K562 (cell line): ENCODE measurements around the gene EVI5. TPM values are rescaled to one million over a fixed set of nuclear protein-coding genes. Genes with fewer than 3 reads are reported as not detected.

Experiments
- CHCHD3 ChIP-seq: fragments of 250-450 bp; sonication (Bioruptor Pico); IDR thresholded peaks from 2 replicates; pipeline ENCODE4 v2.1.2; 2022; ENCODE audit warnings: mild to moderate bottlenecking
- ETV1 ChIP-seq: fragments of 450-650 bp; conservative IDR thresholded peaks from 2 replicates; pipeline ENCODE4 v1.6.1; 2016; ENCODE audit warnings: missing genetic modification characterization, control low read depth, low read depth, missing compliant biosample characterization
- FOXM1 ChIP-seq, 2 experiments: fragments of 450-650 bp in 1 of 2; sonication (generic) in 1 of 2; formaldehyde crosslinking in 1 of 2; IDR thresholded peaks; 2 replicates each; pipeline versions ENCODE4 v1.6.1 to v1.9.0; 2017 to 2022; ENCODE audit warnings: low read depth in 2 of 2, mild to moderate bottlenecking in 2 of 2, missing genetic modification reagents in 1 of 2, moderate library complexity in 1 of 2
- FOXP1 ChIP-seq: sonication (generic); formaldehyde crosslinking; IDR thresholded peaks from 2 replicates; pipeline ENCODE4 v1.8.0; 2022; ENCODE audit warnings: mild to moderate bottlenecking, missing genetic modification reagents
- HMBOX1 ChIP-seq: sonication (generic); IDR thresholded peaks from 2 replicates; pipeline ENCODE4 v1.6.1; 2016
- KDM2B ChIP-seq: fragments of 250-450 bp; sonication (Bioruptor Pico); IDR thresholded peaks from 2 replicates; pipeline ENCODE4 v1.8.0; 2021; ENCODE audit warnings: mild to moderate bottlenecking, moderate library complexity
- NR4A1 ChIP-seq, 2 experiments: fragments of 250-450 bp in 1 of 2; fragments of 450-650 bp in 1 of 2; sonication (Bioruptor Pico) in 1 of 2; IDR thresholded peaks; 2 replicates each; pipeline versions ENCODE4 v1.4.0 to v1.6.1; 2016 to 2020; ENCODE audit warnings: mild to moderate bottlenecking in 2 of 2, missing compliant biosample characterization in 1 of 2, missing genetic modification characterization in 1 of 2, moderate library complexity in 1 of 2
- PCBP2 ChIP-seq: fragments of 200-400 bp; formaldehyde crosslinking; IDR thresholded peaks from 2 replicates; pipeline ENCODE4 v1.6.1; 2018; ENCODE audit warnings: low read length, low read depth, mild to moderate bottlenecking, moderate library complexity; ENCODE audit not compliant: poor library complexity, severe bottlenecking
- PHF8 ChIP-seq: fragments of 200-600 bp; sonication (generic); IDR thresholded peaks from 2 replicates; pipeline ENCODE4 v1.6.1; 2012; ENCODE audit warnings: mixed run types, mild to moderate bottlenecking, inconsistent platforms, low read length, moderate library complexity, borderline replicate concordance
- RBM14 ChIP-seq: fragments of 200-400 bp; formaldehyde crosslinking; IDR thresholded peaks from 2 replicates; pipeline ENCODE4 v1.6.1; 2018; ENCODE audit warnings: low read depth, mild to moderate bottlenecking, low read length, moderate library complexity, borderline replicate concordance; ENCODE audit not compliant: insufficient read depth
- SMAD3 ChIP-seq: fragments of 450-650 bp; formaldehyde crosslinking; conservative IDR thresholded peaks from 2 replicates; pipeline ENCODE4 v1.4.0; 2020; ENCODE audit warnings: mild to moderate bottlenecking
- SMARCB1 ChIP-seq: IDR thresholded peaks from 2 replicates; pipeline ENCODE4 v1.6.1; 2011; ENCODE audit warnings: improper control_type of control experiment, low read depth; ENCODE audit not compliant: insufficient read length
- ZBTB11 ChIP-seq, 3 experiments: fragments of 200-800 bp in 1 of 3; fragments of 250-450 bp in 1 of 3; fragments of 450-650 bp in 1 of 3; sonication (Bioruptor Pico) in 1 of 3; sonication (Bioruptor generic) in 1 of 3; formaldehyde crosslinking in 1 of 3; IDR thresholded peaks; 2 replicates each; pipeline versions ENCODE4 v1.6.1 to v1.8.0; 2016 to 2022; ENCODE audit warnings: mild to moderate bottlenecking in 2 of 3, missing genetic modification characterization in 2 of 3, missing compliant biosample characterization in 1 of 3, moderate library complexity in 1 of 3
- ZBTB43 ChIP-seq: sonication (generic); formaldehyde crosslinking; IDR thresholded peaks from 2 replicates; pipeline ENCODE4 v1.8.0; 2023; ENCODE audit warnings: mild to moderate bottlenecking, missing genetic modification reagents
- ZNF263 ChIP-seq: sonication (generic); formaldehyde crosslinking; IDR thresholded peaks from 2 replicates; pipeline ENCODE4 v1.8.0; 2022; ENCODE audit warnings: mild to moderate bottlenecking, missing genetic modification reagents, borderline replicate concordance
- ZNF282 ChIP-seq: sonication (generic); formaldehyde crosslinking; IDR thresholded peaks from 2 replicates; pipeline ENCODE4 v1.8.1; 2023; ENCODE audit warnings: missing genetic modification reagents
- polyA plus RNA-seq, 8 experiments: library from polyadenylated mRNA; depleted of rRNA in 4 of 8; stranded (reverse) in 5 of 8; unstranded in 3 of 8; fragments of >200 nt; fragmentation: Nextera tagmentation in 2 of 8; fragmentation: Illumina TruSeq in 1 of 8; extraction: Ambion mirVana in 2 of 8; extraction: Trizol in 1 of 8; gene quantifications; 2 replicates each; pipeline versions ENCODE4 v1.2.1 to v1.2.3, GENCODE V29; 2011 to 2014; ENCODE audit warnings: inconsistent platforms in 1 of 8, missing spikeins in 1 of 8
- total RNA-seq, 7 experiments: library from RNA; depleted of rRNA in 6 of 7; stranded (reverse); fragments of >200 nt in 6 of 7; fragmentation: Illumina TruSeq in 2 of 7; extraction: Trizol in 2 of 7; gene quantifications; 2 replicates each; pipeline versions ENCODE4 v1.2.1 to v1.2.3, GENCODE V29; 2011 to 2021; ENCODE audit warnings: low replicate concordance in 1 of 7

The EVI5 gene
- total and polyA plus RNA-seq, 9 of the 15 experiments (the other 6 are each of a cell fraction or from before 2014, with no cell fraction given) = 1.7 to 50.1 (median 13.7) TPM

GRCh38 chr1:92544756-92545165 lies 240.1 kb downstream of the EVI5 start (continued):
- no peak for TF ChIP-seq ZBTB43 (CRISPR knock-in tag)
- TF ChIP-seq SMARCB1 = no peak
- TF ChIP-seq NR4A1 (CRISPR knock-in tag; IDR thresholded peaks at IDR 0.05) = no peak
- TF ChIP-seq NR4A1 (tag; IDR thresholded peaks at IDR 0.05) = peak; percentile 95
- TF ChIP-seq SMAD3 (CRISPR knock-in tag) = peak; percentile 89
- peak; percentile 98 for TF ChIP-seq FOXM1 (IDR thresholded peaks at IDR 0.05; ENCODE audit: low read depth)
- no peak for TF ChIP-seq FOXM1 (CRISPR knock-in tag; IDR thresholded peaks at IDR 0.05; ENCODE audit: low read depth)
- peak; percentile 88 for TF ChIP-seq ETV1 (tag)
- peak; percentile 83 for TF ChIP-seq HMBOX1
- TF ChIP-seq ZNF282 (CRISPR knock-in tag) = no peak
- TF ChIP-seq KDM2B (CRISPR knock-in tag) = no peak
- peak in 1 of 3 experiments; percentile 88; a peak in 2 of 6 replicates for TF ChIP-seq ZBTB11 (CRISPR knock-in tag; IDR thresholded peaks at IDR 0.05)
- no peak for TF ChIP-seq PHF8
- no peak for TF ChIP-seq PCBP2
- peak; percentile 48; the same call in 1 of the 2 replicates for TF ChIP-seq FOXP1 (CRISPR knock-in tag)
- no peak for TF ChIP-seq CHCHD3
- peak; percentile 93 for TF ChIP-seq ZNF263 (CRISPR knock-in tag)
- no peak for TF ChIP-seq RBM14
